HG03457 (cell line): ENCODE results near the gene DLG1.
"Not testable (repeated sequence)": the region's sequence is repeated elsewhere in the genome, so short reads cannot be mapped to it uniquely, and the experiment has no call there.

Experiments used
- ATAC-seq: cut with Tn5 transposase; IDR thresholded peaks from one replicate; pipeline ENCODE4 v1.9.1; 2021; ENCODE audit warnings: moderate number of reproducible peaks; ENCODE audit not compliant: unreplicated experiment

DLG1 gene

DNA sequence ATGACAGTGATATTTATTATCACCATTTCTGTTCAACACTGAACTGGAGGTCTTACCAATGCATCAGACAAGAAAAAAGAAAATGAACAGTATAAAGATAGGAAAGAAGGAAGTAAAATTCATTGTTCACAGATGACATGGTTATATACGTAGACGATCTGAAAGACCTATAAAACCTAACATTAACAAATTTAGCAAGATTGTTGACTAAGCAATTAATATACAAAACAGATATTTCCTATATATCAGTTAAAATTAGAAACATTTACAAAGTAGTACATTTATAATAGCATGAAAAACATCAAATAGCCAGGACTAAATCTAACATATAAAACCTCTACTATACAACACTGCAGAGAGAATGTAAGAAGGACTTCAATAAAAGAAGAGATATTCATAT lies 176.0 kb downstream of the DLG1 start:
- ATAC-seq: no peak

DNA sequence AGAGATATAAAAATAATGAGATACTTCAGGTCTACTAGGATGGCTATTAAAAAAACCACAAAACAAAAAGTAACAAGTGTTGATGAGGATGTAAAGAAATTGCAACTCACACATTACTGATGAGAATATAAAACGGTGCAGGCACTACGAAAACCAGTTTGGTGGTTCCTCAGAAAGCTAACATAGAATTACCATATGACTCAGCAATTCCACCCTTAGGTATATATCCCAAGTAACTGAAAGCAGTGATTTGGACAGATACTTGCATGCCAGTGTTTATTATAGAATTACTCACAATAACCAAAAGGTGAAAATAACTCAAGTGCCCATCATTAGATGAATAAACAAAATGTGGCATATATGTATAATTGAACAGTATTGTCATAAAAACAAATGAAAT lies 181.3 kb downstream of the DLG1 start:
- no peak for ATAC-seq

DNA sequence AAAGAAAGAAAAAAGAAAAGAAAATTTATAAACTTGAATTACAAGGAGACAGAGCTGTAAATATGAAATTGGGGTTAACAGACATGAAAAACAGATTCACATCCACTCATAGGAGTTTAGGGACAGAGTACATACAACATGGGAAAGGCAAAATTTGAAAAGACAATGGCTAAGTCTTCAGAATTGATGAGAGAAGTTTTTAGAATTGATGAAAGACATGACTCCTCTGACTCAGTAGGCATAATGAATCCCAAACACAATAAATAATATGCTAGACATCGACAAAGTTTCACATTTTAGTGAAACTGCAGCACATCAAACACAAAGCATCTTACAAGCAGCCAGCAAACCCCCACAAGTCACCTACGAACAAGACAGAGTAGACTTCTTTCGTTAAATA lies 184.4 kb downstream of the DLG1 start:
- no peak for ATAC-seq

DNA sequence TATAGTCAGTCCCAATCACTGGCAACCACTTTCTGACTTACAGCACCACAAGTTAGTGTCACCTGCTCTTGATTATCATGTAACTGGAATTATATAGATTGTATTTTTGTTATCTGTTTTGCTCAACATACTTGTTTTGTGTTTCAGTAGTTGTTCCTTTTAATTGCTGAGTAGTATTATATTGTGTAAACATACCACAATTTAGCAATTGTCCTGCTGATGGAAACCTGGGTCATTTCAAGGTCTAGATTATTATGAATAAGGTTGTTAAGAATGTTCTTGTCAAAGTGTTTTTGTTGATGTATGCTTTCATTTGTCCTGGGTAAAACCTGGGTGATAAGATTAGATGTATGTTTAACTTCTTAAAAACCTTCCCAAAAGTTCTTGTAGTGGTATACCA lies 186.7 kb downstream of the DLG1 start:
- no peak for ATAC-seq

DNA sequence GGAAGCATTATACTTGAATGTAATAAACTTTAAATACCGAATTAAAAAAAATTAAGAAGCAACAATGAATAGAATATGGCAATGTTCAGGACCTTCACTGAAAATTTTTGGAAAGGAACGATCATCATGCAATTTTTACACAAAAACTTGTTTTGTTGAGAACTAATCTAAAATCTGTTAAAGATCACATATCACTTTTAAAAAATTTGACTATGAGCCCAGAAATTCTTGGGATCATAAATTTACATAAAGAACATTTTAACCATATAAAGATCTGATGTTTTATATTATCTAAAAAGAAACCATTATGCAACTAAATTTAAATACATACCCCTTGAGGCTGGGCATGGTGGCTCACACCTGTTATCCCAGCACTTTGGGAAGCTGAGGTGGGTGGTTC lies 192.6 kb downstream of the DLG1 start:
- no peak for ATAC-seq

DNA sequence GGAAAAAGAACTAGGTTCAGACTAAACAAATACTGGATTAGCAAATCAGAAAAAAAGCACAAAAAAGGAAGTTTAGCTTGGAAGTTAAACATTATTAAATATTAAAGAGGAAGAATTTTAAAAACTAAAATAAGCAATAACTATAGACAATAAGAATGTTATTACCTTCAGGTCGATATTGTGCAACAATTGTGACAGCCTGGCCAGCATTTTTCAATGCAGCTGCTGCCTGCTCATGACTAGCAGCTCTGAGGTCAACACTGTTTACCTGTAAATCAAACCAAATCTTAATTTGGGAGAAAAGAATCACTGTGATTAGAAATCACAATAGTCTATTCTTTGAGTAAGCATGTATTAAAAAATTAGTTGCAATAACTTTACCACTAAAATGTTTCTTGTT lies 193.7 kb downstream of the DLG1 start:
- ATAC-seq: no peak

DNA sequence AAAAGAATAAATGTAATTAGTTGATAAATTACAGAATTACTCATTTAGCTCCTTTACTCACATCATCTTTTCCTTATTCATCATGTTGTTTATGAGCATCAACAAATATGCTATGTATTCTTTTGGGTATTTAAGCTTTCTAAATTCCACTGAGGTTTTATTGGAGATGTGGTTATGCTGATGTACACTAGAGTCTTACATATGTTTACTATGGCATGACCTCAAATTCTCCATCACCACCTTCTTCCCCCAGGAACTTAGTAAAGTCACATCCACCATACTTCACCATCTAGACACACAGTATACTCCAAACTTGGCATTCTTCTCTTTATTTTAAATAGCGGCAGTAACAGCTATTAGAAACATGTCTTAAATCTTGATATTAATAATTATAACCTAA lies 194.6 kb downstream of the DLG1 start:
- ATAC-seq: no peak

DNA sequence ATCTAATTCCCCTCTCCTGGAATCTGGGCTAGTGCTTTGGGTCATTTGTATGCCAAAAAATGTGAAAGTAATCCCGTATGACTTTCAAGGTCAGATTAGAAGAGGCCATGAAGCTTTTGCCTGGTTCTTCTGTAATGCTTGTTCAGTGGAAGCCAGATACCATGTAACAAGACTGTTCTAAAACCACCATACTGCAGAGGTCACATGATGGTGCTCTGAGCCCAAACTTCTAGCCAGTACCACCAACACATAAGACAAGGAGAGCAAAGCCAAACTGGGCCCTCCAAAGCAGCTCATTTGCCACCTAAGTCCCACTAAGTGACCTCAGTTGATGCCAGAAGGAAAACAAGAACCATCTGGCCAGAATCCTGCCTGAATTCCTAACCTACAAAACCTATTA lies 204.5 kb downstream of the DLG1 start:
- no peak for ATAC-seq

DNA sequence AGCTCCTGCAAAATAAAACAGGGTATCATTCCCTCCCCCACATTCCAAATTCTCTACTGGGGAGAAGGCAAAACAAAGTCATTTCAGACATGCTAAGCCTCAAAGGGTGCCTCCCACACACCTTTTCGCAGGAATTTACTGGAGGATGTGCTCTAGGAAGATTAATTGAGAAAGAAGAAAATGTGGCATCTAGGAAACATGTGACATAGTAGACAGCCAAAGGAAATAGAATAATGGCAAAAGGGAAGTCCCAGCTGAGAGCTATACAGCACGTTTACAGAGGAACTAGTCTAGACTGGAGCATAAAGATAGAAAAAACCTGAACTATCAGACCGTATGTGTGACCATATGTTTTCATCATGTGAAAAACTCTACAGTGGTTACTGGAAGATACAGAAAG lies 210.0 kb downstream of the DLG1 start:
- no peak for ATAC-seq

DNA sequence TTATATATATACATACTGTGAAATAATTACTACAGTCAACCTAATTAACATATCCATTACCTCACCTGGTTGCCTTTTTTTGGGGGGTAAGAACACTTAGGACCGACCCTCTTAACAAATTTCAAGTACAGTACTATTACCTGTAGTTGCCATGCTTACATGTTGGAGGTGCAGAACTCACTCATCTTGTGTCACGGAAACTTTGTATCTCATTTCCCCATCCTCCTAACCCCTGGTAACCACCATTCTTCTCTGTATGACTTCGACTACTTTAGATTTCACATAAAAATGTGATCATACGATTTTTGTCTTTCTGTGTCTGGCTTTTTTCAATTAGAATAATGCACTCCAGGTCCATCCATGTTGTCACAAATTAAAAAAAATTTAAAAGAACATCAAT lies 213.3 kb downstream of the DLG1 start:
- no peak for ATAC-seq

DNA sequence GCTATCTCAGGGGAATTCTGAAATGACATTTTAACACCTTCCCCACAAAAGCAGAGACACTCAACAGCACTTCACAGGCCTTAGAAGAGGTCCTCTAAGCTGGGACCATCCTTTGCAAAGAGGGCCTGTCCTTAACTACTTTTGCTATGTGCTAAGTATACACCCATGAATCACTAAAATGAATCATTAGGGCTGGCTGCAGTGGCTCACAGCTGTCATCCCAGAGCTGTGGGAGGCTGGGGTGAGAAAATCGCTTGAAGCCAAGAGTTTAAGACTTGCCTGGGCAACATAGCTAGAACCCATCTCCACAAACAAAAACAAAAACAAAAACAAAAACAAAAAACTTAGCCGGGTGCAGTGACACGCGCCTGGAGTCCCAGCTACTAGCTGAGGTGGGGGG lies 214.9 kb downstream of the DLG1 start:
- no peak for ATAC-seq

DNA sequence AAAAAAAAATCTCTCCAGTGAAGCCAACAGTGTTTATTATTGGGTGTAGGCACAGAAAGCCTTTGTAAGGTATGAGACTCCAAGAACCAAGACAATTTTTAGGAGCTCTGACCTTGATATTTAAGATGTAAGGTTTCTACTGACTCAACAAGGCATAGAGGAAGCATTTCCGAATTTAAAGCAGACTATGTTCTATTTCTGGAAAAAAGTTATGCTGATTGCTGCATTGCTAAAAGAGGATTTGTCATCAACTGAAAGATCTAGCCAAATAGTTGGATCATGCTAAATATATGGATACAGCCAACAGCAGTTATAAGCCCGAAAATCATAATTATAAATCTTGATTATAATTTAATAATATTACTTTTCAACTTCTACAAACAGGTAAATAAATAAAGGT lies 215.5 kb downstream of the DLG1 start:
- no peak for ATAC-seq

DNA sequence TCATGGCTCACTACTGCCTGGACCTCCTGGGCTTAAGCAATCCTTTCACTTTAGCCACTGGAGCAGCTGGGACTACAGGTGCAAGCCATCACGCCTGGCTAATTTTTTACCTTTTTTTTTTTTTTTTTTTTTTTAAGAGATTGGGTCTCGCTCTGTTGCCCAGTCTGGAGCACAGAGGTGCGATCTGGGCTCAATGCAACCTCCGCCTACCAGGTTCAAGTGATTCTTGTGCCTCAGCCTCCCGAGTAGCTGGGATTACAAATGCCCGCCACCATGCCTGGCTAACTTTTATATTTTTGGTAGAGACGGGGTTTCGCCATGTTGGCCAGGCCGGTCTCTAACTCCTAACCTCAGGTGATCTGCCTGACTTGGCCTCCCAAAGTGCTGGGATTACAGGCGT lies 218.1 kb downstream of the DLG1 start:
- no peak for ATAC-seq

DNA sequence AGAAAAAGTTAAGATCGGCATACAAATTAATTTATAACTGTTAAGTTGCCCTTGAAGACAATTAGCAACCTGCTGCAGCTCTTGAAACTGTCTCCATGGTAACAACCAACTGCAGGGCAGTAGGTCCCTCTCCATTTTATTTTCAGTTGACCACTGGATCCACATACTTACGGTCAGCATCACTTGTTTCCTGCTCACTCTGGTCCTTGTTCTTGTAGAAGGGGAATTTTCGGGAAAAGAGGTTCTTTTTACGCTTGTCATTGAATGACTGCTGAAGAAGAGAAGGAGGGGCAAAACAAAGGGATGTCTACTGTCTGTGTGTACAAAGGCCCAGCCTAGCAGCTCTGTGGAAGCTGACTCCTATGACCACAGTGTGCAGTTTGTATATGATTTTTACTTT lies 222.0 kb downstream of the DLG1 start:
- ATAC-seq: no peak

DNA sequence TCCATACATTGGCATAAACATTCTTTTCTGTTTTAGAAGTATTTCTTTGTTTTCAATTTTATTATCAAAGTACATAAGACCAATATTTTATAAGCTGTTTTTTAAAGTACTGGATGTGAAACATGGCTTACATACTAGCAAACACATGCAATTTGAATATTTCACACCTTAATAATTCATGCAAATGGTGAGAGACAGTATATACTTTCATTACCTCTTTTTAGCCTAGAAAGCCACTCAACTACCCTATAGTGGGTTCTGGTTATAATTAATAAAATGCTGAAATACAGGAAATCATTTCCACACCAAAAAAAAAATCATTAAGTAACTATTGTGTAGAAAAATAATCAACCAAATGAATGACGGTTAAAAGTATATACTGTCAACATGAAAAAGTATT lies 230.3 kb downstream of the DLG1 start:
- no peak for ATAC-seq

DNA sequence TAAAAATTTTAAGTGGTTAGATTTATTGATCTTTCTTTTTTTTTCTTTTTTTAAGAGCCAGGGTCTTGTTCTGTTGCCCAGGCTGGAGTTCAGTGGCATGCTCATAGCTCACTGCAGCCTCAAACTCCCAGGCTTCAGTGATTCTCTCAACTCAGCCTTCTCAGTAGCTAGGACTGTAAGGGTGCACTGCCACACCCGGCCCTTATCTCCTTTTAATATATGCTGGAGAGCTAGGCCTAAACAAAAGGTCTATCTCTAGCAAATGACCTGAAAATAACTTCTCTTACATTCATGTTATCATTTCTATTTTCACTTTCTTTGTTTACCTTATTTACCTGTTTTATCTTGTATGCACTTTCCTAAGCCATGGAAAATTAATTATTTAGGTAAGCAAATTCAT lies 233.6 kb downstream of the DLG1 start:
- no peak for ATAC-seq

DNA sequence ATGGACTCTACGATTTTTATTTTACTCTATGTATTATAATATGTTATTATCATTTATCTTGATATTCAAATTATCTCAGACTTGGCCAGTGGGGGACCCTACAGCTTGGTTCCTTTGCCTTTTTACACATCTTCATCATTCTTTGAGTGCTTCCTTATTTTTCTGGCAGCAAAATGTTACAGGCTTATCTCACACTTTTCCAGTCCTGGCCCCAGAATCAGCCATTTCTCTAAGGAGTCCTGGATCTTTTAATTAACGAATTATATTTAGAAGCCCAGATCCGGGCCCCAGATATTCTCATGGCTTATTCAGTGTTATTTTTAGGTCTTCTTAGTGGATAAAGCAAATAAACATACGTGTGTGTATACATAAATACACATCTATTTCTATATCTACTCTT lies 236.0 kb downstream of the DLG1 start:
- no peak for ATAC-seq

DNA sequence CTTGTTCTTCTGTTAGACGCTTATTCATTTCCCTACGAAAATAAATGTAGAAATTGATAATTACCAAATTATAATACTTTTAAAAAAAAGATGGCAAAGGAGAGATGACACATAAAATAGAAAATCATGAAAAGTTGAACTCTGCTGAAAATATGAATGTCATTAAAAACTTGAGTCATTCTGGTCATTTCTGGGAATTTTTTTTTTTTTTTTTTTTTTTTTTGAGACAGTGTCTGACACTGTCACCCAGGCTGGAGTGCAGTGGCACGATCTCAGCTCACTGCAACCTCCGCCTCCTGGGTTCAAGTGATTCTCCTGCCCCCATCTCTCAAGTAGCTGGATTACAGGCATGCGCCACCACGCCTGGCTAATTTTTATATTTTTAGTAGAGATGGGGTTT lies 246.8 kb downstream of the DLG1 start:
- not testable (repeated sequence) for ATAC-seq

DNA sequence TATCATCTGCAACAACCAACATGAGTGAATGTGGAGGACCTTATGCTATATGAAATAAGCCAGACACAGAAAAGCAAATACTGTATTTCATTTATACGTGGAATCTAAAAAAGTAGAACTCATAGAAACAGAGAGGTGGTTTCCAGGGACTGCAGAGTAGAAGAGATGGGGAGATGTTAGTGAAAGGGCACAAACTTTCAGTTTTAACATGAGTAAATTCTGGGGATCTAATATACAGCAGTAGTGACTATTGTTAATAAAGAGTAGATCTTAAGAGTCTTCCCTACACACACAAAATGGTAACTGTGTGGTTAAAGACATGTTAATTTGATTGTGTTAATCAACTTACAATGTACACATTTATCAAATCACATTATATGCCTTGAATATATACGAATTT lies 247.9 kb downstream of the DLG1 start:
- no peak for ATAC-seq

DNA sequence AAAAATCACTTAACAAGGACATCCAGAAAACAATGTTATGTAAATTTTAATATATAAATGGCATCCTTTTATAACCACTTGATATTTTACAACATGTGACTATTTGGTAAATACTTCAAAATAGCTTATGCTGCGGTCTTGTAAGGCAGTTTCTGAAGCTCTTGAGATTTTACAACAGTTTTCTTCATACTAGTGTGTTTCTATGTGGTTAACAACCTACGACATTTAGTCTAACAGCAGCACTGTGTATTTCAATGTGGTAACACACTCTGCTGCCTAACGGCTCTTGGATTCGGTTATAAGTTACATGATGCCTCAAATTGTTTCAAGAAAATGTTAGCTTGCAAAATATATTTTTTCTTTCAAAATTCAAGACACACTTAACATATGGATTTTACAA lies 255.9 kb downstream of the DLG1 start:
- ATAC-seq: no peak

DNA sequence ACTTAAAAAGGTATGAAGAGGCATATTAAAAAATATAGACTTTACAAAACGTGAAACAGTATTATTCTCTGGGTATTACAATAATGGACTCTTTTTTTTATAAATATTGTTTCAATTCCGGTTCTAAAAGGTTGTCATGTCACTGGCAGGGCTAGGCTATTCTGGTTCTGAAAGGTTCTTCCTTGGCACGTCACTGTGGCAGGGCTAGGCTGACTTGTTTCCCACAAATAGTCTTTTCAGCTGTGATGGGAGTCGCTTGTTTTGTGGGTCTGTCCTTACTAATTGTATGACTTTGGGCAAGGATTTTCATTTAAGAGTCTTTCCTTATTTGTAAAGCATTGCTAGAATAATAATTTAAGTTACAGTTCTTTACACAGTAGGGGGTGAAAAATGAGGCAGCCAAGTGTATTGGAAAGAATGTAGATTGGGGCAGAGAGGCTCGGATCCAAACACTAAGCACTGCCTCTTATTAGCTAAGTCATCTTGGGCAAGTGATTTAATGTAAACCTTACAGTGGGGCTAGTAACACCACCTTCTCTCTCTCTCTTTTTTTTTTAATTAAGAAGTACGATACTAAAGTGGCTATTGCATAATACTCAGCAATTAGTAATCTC lies 256.4 kb downstream of the DLG1 start:
- ATAC-seq: no peak

DNA sequence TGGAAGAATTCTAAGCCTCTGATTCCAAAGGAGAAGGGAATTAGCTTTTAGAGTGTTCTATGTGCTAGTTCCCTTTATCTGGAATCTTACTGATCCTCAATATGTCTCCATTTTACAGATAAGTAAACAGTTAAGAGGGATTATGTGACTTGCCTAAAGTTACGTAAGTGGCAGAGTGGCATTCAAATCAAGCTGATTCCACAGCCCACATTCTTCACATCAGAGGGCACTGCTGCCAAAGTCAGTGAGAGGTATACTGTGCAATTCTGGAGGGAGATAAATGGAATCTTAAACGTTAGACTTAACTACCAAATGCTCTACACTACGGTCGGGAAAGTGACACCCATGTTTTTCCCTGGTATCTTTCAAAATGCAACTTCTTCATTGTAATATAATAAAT lies 257.8 kb downstream of the DLG1 start:
- ATAC-seq: no peak

DNA sequence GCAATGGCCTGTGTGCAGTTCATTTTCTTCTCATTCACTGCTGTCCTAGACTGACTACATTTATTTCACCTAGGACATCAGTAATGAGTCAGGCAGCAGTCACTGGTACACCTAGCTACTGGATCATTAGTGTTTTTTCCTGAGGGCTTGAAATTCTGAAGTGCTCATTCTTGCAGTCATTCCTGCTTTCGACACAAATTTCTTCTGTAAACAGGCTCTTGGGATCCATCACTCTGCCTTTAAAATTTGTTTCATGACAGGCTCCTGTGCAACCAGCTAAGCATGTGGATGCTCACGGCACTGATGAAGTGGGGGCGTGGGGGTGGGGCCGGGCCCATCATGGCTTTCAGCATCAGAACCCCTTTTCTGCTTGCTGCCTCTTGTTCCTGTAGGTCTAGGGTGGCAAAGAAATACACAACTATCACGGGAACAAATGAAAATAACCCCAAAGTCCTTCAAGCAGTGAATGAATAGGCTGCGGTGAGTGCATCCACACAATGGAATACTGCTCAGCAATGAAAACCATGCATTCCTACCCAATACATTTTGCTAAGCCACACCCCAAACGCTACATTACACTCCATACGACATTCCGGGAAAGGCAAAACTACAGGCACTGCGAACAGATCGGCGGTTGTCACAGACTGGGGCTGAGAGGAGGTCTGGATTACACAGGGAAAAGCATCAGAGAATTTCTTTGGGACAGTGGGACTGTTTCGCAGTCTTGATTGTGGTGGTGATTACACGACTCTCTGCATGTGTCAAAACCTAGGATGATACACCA lies 259.5 kb downstream of the DLG1 start:
- no peak for ATAC-seq
